Measurements from ENCODE around the gene PSD2. TPM values are rescaled to one million over a fixed set of nuclear protein-coding genes. Genes with fewer than 3 reads are reported as not detected.

Gene PSD2
- total and polyA plus RNA-seq, 10 of the 15 experiments (the other 5 are each of a cell fraction or from before 2014, with no cell fraction given): 0.02 to 0.14 (median 0.03) TPM; not detected in 5

- no peak overlapping the region for H3K4me3 ChIP-seq
- no peak for ATAC-seq
- ChIA-PET SMC1A (ENCODE audit: uncharacterized antibody, unreplicated experiment) (no interaction called here), CTCF (interaction anchor here (0.9 kb wide), 1 partner anchor 18 kb away, joined by 3 read pairs; no protein-coding TSS in a partner anchor), RAD21 (ENCODE audit: unreplicated experiment) (no interaction called here), POLR2A (no interaction called here)
- TF ChIP-seq SRF (IDR thresholded peaks at IDR 0.05; ENCODE audit: low read depth in 2 of 2, low read length in 2 of 2): no peak
- TF ChIP-seq NKRF (conservative IDR thresholded peaks at IDR 0.05): no peak
- no peak for TF ChIP-seq NR2F1 (conservative IDR thresholded peaks at IDR 0.05)
- TF ChIP-seq YY1 (IDR thresholded peaks at IDR 0.05; ENCODE audit: low read depth, low read length): no peak
- no peak for TF ChIP-seq NBN (IDR thresholded peaks at IDR 0.05)
- no peaks in the 10 kb centered on the region for H3K36me3 ChIP-seq (ENCODE audit: control insufficient read depth in 2 of 2, insufficient read depth in 2 of 2, low read length in 1 of 2)
- WGBS (ENCODE audit: insufficient coverage, insufficient replicate concordance, low lambda C conversion rate, missing lambda C conversion rate): 49% methylated on average over 7 of the region's 7 CpGs
- DNase-seq (ENCODE audit: low read depth, low spot score): no peak
- no peaks in the 10 kb centered on the region for H3K4me1 ChIP-seq (ENCODE audit: control insufficient read depth, insufficient read depth, low read length)
- H4K20me1 ChIP-seq (ENCODE audit: control insufficient read depth, insufficient read depth): no peaks in the 10 kb centered on the region; the same call in 1 of the 2 replicates
- H3K27me3 ChIP-seq (replicated peaks in 1 of 2; ENCODE audit: control insufficient read depth in 2 of 2, insufficient read depth in 2 of 2, low read length in 1 of 2): peaks cover 0 to 10% of the 10 kb centered on the region in 2 experiments; a peak in 3 of 4 replicates
- no peak overlapping the region for H3K4me2 ChIP-seq (ENCODE audit: control insufficient read depth, insufficient read depth)
- in situ Hi-C loops (cut with MboI) (no loop called here), intact Hi-C loops (cut with micrococcal nuclease; ENCODE audit: unreplicated experiment) (no loop called here)
- FAIRE-seq: no peak
- H3K27ac ChIP-seq (ENCODE audit: control insufficient read depth, insufficient read depth): no peak overlapping the region
- BruUV-seq (replicated peaks): no TSS peak
- no peaks in the 10 kb centered on the region for H3K9me3 ChIP-seq (replicated peaks; ENCODE audit: control insufficient read depth, insufficient read depth, low read length)
- H2AFZ ChIP-seq (ENCODE audit: control insufficient read depth, low read depth, low read length): no peak overlapping the region
- H3K79me2 ChIP-seq (ENCODE audit: control insufficient read depth, insufficient read depth, low read length): no peaks in the 10 kb centered on the region
- no peak overlapping the region for H3K9ac ChIP-seq (ENCODE audit: control insufficient read depth, insufficient read depth, low read length)
These were observed 30.1 kb downstream of the PSD2 start for GRCh38 chr5:139825690-139826089.

GRCh38 chr5:139828207-139828895 lies 32.7 kb downstream of the PSD2 start:
- DNase-seq (ENCODE audit: low read depth, low spot score): no peak
- Histone ChIP-seq H3K9ac (ENCODE audit: control insufficient read depth, insufficient read depth, low read length) (no peak overlapping the region), H3K9me3 (replicated peaks; ENCODE audit: control insufficient read depth, insufficient read depth, low read length) (no peaks in the 10 kb centered on the region), H3K27me3 (replicated peaks in 1 of 2; ENCODE audit: control insufficient read depth in 2 of 2, insufficient read depth in 2 of 2, low read length in 1 of 2) (peaks cover 0 to 10% of the 10 kb centered on the region in 2 experiments; a peak in 2 of 4 replicates), H3K27ac (ENCODE audit: control insufficient read depth, insufficient read depth) (no peak overlapping the region), H3K36me3 (ENCODE audit: control insufficient read depth in 2 of 2, insufficient read depth in 2 of 2, low read length in 1 of 2) (no peaks in the 10 kb centered on the region), H3K4me3 (no peak overlapping the region), H2AFZ (ENCODE audit: control insufficient read depth, low read depth, low read length) (no peak overlapping the region), H3K4me1 (ENCODE audit: control insufficient read depth, insufficient read depth, low read length) (no peaks in the 10 kb centered on the region), H3K79me2 (ENCODE audit: control insufficient read depth, insufficient read depth, low read length) (no peaks in the 10 kb centered on the region), H3K4me2 (ENCODE audit: control insufficient read depth, insufficient read depth) (no peak overlapping the region), H4K20me1 (ENCODE audit: control insufficient read depth, insufficient read depth) (no peaks in the 10 kb centered on the region; the same call in 1 of the 2 replicates)
- intact Hi-C loops (cut with micrococcal nuclease; ENCODE audit: unreplicated experiment) (no loop called here), in situ Hi-C loops (cut with MboI) (no loop called here)
- SMC1A ChIA-PET (ENCODE audit: uncharacterized antibody, unreplicated experiment): no interaction called here
- CTCF ChIA-PET: no interaction called here
- WGBS (ENCODE audit: insufficient coverage, insufficient replicate concordance, low lambda C conversion rate, missing lambda C conversion rate): 55% methylated on average over 8 of the region's 8 CpGs
- POLR2A ChIA-PET: no interaction called here
- BruUV-seq (replicated peaks): no TSS peak
- no peak for ATAC-seq
- RAD21 ChIA-PET (ENCODE audit: unreplicated experiment): no interaction called here
- no peak for FAIRE-seq
- TF ChIP-seq MTA3 (IDR thresholded peaks at IDR 0.05; ENCODE audit: borderline replicate concordance, low read length): no peak
- no peak for TF ChIP-seq YY1 (IDR thresholded peaks at IDR 0.05; ENCODE audit: low read depth, low read length)
- TF ChIP-seq MEF2A (IDR thresholded peaks at IDR 0.05; ENCODE audit: insufficient read depth, low read depth, low read length): no peak
- TF ChIP-seq RCOR1 (conservative IDR thresholded peaks at IDR 0.05; ENCODE audit: low read depth, low read length): no peak
- TF ChIP-seq RELA (IDR thresholded peaks at IDR 0.05; ENCODE audit: borderline replicate concordance, partially characterized antibody): no peak
- TF ChIP-seq E2F4 (IDR thresholded peaks at IDR 0.05; ENCODE audit: low read depth, low read length): no peak
- TF ChIP-seq ZBTB33 (IDR thresholded peaks at IDR 0.05): no peak

All from GM12878 (cell line).